Tibial nerve (tissue), 4 donors: ENCODE data around the gene PARN.

ENCODE experiments used
- EP300 ChIP-seq, 2 donors: sonication (generic); formaldehyde crosslinking; IDR thresholded peaks; one replicate each; pipeline ENCODE4 v1.6.1; 2017; ENCODE audit warnings: antibody characterized with exemption in 2 of 2, mild to moderate bottlenecking in 1 of 2
- POLR2A ChIP-seq, 2 donors: fragments of 450-650 bp; IDR thresholded peaks; one replicate each; pipeline ENCODE4 v1.6.1; 2017; ENCODE audit warnings: antibody characterized with exemption in 2 of 2, mild to moderate bottlenecking in 2 of 2, moderate library complexity in 2 of 2
- TF ChIP-seq, protein P1 (sequence below), 5 experiments: fragments of 200-600 bp in 3 of 5; fragments of 450-650 bp in 2 of 5; sonication (generic) in 3 of 5; IDR thresholded peaks; one replicate each; pipeline ENCODE4 v1.5.1; 2016 to 2019; ENCODE audit warnings: antibody characterized with exemption in 5 of 5, mild to moderate bottlenecking in 3 of 5, moderate library complexity in 2 of 5

GRCh38 chr16:14505846-14506245 is 124.2 kb downstream of the PARN start:
- no peak for TF ChIP-seq EP300 (IDR thresholded peaks at IDR 0.05)
- TF ChIP-seq POLR2A (IDR thresholded peaks at IDR 0.05): no peak
- TF ChIP-seq, protein P1, sequence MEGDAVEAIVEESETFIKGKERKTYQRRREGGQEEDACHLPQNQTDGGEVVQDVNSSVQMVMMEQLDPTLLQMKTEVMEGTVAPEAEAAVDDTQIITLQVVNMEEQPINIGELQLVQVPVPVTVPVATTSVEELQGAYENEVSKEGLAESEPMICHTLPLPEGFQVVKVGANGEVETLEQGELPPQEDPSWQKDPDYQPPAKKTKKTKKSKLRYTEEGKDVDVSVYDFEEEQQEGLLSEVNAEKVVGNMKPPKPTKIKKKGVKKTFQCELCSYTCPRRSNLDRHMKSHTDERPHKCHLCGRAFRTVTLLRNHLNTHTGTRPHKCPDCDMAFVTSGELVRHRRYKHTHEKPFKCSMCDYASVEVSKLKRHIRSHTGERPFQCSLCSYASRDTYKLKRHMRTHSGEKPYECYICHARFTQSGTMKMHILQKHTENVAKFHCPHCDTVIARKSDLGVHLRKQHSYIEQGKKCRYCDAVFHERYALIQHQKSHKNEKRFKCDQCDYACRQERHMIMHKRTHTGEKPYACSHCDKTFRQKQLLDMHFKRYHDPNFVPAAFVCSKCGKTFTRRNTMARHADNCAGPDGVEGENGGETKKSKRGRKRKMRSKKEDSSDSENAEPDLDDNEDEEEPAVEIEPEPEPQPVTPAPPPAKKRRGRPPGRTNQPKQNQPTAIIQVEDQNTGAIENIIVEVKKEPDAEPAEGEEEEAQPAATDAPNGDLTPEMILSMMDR (IDR thresholded peaks at IDR 0.05): no peak
